Right renal pelvis (tissue), 4 donors: Measurements from ENCODE around the gene SUSD6. TPM values are rescaled to one million over a fixed set of nuclear protein-coding genes. Genes with fewer than 3 reads are reported as not detected.

Source experiments
- DNase-seq, 4 donors: peaks; one replicate each; pipeline ENCODE4 v3.0.0-alpha.2; 2013; ENCODE audit warnings: low read depth in 4 of 4, low spot score in 3 of 4, missing footprints in 1 of 4
- polyA plus RNA-seq, 4 donors: library from polyadenylated mRNA; unstranded; fragments of 120-200 nt; gene quantifications; one replicate each; pipeline ENCODE4 v1.2.1, GENCODE V29; 2013; ENCODE audit not compliant: insufficient read length in 4 of 4

SUSD6 gene, protein sequence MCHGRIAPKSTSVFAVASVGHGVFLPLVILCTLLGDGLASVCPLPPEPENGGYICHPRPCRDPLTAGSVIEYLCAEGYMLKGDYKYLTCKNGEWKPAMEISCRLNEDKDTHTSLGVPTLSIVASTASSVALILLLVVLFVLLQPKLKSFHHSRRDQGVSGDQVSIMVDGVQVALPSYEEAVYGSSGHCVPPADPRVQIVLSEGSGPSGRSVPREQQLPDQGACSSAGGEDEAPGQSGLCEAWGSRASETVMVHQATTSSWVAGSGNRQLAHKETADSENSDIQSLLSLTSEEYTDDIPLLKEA
- polyA plus RNA-seq: 10 to 100 TPM; 19.6 to 23.3 (median 21.7) TPM

DNA sequence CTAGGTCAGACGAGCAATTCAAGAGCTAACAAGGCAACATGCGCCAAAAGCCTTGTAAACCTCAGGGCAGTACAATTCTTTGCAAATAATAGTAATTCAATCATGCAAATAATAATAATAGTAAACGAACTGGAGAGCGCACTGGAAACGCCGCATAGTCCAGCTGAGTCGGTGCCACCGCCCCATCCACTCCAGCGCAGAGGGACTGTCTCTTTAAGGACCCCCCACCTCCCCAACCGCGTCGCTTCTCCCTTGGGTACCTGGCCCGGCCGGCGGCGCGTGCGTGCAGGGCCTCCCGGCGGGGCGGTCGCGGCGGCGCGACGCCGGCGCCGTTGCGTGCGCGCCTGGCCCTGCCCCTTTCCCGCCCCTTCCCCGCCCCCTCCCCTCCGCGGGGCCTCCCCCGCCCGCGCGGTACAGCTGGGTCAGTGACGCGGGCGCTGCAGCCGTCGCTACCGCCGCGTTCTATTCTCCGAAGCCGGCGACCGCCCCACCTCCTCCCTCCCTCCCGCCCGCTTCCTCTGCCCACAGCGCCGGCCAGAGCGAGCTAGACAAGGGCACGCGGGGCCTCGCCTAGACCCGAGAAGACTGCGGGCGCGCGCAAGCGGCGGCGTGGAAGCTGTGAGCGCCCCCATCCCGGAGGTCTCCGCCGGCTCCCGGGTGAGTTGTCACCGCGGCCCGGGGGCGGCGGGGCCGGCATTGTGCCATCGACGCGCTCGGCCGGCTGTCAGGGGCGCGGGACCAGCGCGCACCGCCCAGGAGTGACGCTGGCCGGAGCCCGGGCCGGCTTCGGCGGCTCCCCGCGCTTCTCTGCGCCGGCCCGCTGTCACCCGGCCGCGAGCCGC lies at the start of gene SUSD6:
TSS of gene SUSD6 (plus strand) at position 425 of the 842 bp plus-strand sequence. CDS start 46,997 bp downstream, outside the sequence.
- DNase-seq: peak; percentile 71 to 82 (median 81)

DNA sequence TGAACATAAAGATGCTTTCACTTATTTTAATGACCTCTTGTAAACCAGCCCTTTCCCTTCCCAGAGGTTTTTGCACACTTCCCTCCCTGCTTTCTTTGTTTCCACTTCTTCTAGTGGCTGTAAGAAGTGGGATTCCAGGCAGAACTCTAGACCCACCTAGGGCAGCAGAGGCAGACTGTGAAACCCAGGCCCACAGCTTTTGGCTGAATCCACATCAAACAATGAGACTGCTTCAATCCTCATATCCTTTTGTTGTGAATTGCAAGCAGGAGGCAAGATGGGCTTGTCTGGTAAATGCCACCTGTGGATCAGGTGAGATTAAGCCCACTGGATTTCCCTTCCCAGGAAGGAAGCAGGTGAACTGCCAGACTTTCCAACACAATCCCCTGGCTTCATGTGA lies 49.5 kb upstream of the SUSD6 start:
- DNase-seq: no peak

DNA sequence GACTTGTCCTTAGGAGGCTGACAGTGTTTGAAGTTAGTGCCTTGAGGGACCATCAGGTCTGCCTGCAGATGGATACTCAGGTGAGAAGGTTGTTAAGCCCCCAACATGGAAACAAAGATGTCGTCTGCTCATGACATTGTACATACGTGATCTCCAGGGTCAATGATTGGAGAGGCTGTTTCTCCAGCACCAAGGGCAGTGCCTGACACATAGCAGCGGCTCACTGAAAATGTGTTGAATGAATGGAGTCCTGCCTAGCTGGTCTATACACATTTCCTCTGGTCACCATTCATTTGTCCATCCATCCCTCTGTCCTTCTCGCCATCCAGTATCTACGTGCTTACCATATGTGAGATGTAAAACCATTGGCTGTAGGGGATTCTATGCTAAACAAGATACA lies 43.8 kb upstream of the SUSD6 start:
- DNase-seq: no peak

DNA sequence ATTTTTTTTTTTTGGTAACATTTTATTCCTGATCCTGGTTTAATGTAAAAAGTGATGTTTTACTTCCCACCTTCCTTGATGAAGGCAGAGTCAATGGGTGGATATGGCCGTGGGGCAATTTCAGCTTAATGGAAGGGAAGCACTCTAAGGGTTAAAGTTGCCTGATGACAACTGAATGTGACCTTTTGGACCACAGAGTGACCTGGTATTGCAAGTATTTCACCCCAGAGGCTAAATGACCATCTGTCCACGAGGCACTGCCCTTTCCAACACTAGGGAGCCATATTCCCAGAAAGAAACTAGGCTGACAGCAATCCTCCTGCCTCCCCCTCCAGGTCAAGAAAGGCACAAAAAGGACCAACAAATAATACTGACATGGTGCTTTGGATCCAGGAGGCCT lies 41.5 kb upstream of the SUSD6 start:
- no peak for DNase-seq

DNA sequence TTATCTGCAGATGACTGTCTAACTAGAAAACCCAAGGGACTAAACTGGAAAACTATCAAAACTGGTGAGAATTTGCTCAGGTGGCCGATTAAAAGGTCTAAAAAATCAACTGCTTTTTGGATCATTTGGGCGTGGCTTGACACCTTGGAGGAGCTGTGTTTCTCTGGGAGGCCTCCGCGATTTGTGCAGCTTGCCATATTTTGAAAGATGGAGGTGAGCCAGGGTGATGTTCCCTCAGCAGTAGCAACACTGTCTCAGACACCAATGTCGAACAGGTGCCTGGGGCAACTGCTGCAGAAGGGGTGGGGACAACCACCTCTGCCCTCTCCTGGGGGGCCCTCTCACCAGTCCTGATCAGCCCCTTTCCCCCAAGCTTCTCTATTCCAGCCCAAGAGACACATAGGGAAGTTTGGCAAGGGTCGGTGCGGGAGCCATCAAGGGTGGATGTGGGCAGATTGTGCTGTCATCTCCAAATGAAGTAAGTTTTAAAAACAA lies 40.5 kb upstream of the SUSD6 start:
- no peak for DNase-seq

DNA sequence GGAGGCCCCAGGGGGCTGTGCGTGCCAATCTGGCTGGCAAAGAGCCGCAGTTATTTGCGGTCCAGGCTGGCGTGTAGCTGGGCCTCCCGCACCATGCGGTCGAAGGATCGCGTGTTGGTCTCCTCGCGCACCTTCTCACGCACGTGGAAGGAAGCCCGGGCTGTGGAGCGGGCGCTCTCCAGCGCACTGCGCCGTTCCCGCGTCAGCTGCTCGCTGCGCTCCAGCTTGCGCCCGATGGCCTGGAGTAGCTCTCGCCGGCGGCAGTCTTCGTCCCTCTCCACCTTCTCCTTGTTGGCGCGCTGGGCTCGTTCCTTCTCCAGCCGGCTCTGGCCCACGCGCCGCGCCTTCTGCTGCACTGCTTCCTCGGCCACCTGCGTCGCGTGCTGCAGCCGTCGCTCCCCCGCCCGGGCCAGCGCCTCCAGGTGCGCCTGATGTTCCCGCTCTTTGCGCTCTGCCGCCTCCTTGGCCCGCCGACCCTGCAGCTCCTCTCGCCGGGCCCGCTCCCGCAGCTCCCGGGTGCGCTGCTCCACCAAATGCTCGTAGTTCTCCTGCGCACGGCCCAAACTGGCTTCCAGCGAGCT lies 39.9 kb upstream of the SUSD6 start:
- no peak for DNase-seq

DNA sequence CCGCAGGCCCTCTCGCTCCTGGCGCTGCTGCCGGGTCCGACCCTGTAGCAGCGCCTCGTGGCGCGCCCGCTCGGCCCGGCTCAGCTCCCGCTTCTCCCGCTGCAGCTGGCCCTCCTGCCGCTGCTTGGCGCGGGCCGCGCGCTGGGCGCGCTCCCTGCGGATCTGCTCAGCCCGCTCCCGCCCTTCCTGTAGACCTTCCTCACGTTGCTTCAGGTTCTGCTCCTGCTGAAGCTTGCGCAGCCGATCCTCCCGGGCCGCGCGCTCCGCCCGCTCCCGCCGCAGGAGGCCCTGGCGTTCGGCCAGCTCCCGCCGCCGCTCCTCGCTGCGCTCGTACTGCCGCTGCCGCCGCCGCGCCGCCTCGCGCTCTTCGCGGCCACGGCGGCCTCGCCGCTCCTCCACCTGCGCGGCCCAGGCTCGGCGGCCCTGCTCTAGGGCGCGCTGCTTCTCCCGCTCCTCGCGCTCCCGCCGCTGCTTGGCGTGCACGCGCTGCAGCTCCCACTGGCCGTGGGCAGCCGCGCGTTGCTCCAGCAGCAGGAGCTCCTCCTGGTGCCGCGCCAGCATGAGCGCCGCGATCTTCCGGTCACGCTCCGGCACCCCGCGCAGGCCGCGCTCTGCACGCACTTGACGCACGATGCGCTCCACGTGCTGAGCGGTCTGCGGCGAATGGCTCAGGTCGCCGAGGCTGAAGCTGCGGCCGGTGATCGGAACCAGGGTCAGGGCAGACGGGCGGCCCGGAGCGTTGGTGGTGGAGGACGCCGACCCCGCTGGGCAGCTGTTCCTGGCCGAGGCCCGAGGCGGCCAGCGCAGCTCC lies 39.2 kb upstream of the SUSD6 start:
- DNase-seq: no peak

DNA sequence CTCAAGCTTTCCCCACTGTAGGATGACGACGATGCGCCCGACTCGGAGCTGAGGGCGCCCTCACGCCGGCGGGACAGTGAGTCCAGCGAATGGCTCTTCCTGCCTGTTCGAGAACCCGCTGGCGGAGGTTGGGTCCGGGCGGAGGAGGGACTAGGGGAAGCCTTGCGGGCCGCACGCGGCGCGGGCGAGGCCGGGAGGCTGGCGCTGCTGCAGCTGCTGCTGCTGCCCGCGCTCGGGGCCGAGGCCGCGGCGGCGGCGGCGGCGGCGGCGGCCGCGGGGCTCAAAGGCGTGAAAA lies 38.6 kb upstream of the SUSD6 start:
- no peak for DNase-seq

DNA sequence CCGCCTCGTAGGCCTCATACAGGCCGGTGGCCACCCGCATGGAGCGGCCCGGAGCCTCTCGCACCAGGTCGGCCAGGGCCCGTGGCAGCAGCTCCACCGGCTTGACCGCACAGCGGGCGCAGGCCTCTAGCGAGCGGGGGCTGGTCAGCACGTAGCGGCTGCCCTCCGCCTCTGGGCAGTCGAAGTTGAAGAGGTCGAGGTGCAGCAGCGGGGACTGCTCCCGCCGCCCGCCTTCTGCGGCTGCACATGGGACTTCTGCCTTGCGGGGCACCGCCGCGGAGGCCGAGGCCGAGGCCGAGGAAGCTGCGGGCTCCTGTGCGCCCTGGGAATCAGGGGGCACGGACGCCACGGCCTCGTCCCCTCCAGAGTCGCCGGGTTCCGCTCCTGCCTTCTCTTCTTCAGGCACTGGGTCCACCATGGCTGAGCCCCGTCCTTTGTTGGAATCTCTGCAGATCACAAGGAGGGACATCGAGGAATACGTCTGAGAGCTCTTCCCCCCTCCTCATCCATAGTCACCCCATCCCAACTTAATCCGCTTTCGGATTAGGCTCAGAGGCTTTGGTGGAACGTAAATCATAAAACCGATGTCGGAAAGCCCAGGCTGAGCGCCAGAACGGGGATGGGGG lies 38.1 kb upstream of the SUSD6 start:
- no peak for DNase-seq

DNA sequence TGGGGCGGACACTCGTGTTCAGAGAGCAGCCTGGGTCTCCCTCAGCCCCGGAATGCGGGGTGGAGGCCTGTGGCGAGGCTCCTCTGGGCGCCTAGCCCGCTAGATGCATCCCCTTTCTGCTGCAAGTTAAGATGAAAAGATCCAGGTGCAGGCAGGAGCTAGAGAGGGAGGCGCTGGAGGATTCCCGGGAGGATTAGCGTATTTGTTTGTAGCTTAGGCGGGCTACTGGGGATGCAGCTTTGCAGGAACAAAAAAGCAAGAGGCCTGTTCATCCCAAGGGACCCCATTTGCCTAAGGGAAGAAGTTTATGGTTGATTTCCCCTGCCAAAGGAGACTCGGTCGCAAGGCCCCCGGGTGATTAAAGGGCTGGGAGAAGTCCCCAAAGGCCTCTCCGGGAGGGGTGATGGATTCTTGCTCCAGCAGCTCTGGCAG lies 37.5 kb upstream of the SUSD6 start:
- no peak for DNase-seq

DNA sequence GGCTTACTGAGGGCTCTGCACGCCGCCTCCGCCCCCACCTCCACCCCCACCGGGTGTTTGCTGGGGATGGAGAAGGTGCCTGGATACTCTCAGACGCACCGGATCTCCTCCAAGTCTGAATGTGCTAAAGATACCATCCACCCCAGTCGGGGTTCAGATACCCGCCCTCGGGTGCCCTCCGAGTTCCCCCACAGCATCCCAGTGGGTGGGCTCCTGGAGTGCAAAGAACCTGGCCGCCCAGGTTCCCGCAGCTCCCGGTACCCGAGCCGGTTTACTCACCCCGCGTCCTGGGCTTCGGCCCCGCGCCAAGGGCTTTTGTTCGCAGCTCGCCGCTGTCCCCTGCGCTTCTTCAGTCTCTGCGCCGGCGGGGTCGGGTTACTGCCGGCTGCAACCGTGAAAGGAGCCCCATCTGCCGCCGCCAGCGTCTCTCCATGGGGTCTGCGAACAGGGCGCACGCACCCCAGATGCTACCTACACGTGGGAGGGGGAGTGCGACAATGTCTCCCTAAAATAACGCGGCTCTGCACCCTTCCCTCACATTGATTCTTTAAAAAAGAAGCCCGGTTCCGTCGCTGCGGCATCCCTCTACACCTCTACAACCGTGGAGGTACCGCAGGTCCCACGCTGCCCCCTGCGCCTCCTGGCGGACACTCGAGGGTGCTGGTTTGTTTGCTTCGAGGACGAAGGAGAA lies 37.0 kb upstream of the SUSD6 start, which contains the start of gene CCDC177:
TSS of gene CCDC177 (minus strand) at position 609 of the 691 bp plus-strand sequence. CDS start 1,249 bp downstream, outside the sequence.
- peak in 1 of 4 donors; percentile 69 for DNase-seq

DNA sequence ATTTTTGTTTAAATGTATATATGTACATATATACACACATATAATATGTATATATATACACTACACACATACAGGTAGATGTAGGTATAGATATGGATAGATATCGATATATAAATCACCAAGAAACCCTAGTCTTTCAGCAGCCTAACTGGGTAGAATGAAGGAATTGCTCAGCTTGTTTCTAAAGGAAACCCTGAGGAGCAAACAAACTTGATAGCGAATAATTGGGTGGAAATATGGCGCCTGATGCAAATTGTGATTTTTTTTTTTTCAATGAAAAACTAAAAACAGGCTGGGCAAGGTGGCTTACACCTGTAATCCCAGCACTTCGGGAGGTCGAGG lies 36.5 kb upstream of the SUSD6 start:
- no peak for DNase-seq

DNA sequence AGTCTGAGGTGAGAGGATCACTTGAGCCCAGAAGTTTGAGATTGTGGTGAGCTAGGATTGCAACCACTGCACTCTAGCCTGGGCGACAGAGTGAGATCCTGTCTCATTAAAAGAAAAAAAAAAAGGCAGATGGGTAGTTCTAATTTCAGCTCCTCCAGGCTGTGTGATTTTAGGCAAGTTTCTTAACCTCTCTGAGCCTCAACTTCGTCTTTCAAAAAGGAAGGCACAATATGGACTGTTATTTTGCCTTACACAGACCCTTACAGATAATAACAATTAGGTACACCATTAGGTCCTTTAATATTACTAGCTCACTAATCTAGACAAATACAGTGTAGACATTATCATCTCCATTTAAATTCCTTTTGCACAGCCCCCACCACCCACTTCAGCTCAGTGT lies 31.9 kb upstream of the SUSD6 start:
- DNase-seq: no peak

DNA sequence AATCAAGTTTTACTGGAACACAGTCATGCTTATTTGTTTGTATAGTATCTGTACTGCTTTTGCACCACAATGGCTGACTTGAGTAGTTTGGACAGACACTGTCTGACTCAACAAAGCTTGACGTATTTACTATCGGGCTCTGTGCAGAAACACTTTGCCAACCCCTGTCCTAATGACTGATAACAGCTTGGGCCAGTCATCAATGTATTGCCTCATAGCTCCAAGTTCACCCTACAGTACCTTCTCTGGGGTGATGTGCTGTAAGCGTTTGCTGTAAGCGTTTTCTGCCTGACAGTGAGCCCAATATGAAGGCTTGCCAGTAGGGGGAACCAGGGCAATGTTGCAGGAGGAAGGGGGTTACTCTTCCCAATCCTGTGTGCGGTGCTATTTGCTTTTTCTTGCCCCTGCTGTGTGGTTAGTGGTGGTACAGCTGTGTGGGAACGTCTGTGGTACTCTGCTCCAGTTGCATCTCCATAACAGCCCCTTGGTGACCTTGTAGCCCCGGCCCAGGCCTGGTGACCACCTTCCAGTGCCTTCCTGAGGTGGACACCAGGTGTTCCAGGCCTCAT lies 31.3 kb upstream of the SUSD6 start:
- no peak for DNase-seq

DNA sequence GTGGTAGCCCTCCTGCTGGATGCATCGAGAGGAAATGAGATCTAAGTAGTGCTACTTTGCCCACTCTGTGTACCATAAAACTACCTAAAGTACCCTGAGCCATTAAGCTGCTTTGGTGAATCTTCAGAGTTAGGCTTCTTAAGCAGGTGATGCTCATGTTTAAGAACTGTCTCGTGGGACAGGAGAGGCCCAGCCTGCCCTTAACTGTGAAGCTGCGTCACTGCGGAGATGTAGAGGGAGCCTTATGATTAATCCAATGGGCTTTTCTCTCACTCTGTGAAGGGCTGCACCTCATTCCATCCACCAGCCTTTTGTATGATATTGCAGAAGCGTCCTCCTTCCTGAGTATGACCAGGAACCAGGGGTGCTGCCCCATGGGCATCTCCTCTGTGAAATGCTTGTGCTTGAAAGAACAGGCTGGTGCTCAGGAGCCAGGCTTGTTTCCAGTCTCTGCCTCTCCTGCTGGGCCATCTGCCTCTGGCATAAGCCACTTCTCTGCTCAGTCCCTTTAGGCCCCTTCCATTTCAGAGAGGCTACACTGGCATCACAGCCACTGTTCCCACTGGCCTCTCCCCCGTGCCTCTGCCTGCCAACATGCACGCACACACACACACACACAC lies 30.0 kb upstream of the SUSD6 start:
- no peak for DNase-seq

DNA sequence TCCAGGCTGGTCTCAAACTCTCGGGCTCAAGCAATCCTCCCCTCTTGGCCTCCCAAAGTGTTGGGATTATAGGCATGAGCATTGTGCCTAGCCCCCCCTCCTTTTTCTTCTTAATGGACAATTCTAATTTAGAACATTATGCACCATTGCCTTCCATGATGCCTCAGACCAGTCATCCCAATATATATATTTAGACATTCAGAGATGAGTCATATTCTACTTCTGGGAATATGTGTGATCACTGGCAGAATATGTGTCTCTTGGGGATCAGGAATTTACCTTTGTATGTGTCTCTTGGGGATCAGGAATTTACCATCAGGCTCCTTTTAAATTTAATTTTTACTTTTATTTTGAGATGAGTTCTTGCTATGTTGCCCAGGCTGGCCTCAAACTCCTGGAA lies 29.2 kb upstream of the SUSD6 start:
- no peak for DNase-seq

DNA sequence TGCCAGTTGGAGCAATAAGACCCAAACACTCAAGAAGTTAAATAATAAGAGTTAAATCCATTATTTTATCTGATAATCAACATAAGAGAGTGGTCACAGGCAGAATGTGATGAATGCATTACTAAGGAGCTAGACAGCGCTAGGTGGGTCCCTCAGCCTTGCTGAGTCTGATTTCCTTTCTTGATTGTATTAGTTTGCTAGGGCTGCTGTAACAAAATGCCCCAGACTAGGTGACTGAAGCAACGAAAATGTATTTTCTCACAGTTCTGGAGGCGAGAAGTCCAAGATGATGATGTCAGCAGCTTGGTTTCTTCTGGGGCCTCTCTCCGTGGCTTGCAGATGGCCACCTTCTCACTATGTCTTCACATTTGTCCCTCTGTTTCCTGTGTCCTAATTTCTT lies 28.6 kb upstream of the SUSD6 start:
- no peak for DNase-seq

DNA sequence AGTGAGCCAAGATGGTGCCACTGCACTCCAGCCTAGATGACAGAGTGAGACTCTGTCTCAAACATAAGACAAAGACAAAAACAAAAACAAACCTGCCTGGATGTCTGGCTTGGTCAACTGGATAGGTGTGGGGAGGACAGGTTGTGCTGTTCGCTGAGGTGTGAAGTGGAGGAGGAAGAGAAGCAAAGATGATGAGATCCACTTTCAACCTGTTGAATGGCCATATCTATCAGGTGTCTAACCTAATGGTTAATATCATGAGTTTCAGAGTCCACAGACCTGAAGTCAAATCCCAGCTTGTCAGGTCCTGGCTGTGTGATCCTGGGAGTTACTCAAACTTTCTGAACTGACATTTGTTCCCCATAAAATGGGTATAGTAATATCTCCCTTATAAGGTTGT lies 27.0 kb upstream of the SUSD6 start:
- DNase-seq: no peak

DNA sequence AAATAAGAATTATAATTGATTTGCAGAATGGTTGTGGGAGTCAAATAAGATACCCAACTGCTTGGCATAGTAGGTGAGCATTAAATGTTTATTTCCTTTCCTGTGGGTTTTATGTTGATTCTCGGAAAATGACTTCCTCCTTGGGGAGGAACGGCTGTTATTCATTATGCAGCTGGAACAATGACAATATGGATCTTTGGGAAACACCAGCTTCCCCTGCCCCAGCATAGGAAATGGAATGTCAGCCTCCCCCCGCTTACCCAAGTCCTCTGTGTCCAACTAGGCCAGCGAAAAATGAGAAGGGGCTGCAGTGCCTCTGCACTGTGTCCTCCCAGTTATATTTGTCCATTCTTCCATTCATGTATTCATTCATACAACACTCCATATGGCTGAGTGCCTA lies 25.0 kb upstream of the SUSD6 start:
- DNase-seq: no peak
